ENCODE data around the gene FARP2.
"Not testable (repeated sequence)": the region's sequence is repeated elsewhere in the genome, so short reads cannot be mapped to it uniquely, and the experiment has no call there.

FARP2 gene

GRCh38 chr2:241412144-241412543, 56.1 kb downstream of the FARP2 start:
- DNase-seq: no peak

GRCh38 chr2:241413501-241413900, 57.4 kb downstream of the FARP2 start:
- not testable (repeated sequence) for DNase-seq

GRCh38 chr2:241413929-241414580, 58.0 kb downstream of the FARP2 start:
- DNase-seq: no peak

DNA sequence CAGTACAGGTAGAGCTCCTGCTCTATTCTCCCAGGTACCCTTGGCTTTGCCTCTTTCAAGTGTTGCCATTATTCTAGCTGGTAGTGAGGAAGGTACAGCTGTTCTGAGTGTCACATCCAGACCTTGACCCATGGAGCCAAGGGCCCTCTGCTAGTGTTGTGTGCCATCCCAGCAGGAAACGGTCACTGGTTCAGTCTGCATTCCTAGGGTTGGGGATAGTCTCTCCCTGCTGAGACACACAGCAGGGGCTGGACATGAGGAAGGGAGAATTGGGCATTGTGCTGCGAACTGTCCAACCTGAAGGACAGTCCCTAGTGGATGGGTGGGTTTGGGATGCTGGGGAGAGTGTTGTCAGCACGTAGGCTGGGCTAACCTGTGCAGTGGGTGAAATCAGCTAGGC, 59.1 kb downstream of the FARP2 start:
- no peak for DNase-seq

- DNase-seq: peak; percentile 45
Observed at GRCh38 chr2:241417626-241418025, 61.5 kb downstream of the FARP2 start.

DNA sequence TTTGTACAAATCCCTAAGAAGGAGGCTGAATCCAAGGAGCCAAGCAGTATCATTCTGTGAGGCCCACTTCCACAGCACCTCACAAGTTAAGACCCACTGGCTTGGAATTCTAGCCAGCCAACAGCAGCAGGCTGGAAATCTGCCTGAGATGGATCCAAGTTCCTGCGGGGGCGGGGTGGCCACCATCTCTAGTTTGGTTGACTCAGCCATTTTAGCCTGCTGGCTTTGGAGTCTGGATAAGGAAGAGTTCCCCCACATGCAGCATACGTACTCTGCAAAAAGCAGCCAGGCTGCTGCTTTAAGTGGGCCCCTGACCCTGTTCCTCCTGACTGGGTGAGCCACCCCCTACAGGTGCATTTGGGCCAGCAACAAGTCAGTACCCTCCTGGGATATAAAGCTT, 65.2 kb downstream of the FARP2 start:
- no peak for DNase-seq

DNA sequence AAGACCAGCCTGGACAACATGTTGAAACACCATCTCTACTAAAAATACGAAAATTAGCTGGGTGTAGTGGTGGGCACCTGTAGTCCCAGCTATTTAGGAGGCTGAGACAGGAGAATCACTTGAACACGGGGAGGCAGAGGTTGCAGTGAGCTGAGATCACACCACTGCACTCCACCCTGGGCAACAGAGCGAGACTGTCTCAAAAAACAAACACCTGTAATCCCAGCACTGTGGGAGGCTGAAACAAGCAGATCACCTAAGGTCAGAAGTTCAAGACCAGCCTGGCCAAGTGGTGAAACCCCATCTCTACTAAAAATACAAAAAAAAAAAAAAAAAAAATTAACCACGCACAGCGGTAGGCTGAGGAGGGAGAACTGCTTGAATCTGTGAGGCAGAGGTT, 65.9 kb downstream of the FARP2 start:
- not testable (repeated sequence) for DNase-seq

- DNase-seq: no peak
Observed at GRCh38 chr2:241422350-241422749, 66.3 kb downstream of the FARP2 start.

DNA sequence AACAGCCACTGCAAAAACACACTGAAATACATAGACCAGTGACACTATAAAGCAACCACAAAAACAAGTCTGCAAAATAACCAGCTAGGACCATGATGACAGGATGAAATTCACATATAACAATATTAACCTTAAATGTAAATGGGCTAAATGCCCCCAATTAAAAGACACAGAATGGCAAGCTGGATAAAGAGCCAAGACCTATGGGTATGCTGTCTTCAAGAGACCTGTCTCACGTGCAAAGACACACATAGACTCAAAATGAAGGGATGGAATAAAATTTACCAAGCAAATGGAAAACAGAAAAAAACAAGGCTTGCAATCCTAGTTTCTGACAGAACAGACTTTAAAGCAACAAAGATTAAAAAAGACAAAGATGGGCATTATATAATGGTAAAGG, 67.4 kb downstream of the FARP2 start:
- DNase-seq: not testable (repeated sequence)

GRCh38 chr2:241425368-241425767, 69.3 kb downstream of the FARP2 start:
- DNase-seq: no peak

DNA sequence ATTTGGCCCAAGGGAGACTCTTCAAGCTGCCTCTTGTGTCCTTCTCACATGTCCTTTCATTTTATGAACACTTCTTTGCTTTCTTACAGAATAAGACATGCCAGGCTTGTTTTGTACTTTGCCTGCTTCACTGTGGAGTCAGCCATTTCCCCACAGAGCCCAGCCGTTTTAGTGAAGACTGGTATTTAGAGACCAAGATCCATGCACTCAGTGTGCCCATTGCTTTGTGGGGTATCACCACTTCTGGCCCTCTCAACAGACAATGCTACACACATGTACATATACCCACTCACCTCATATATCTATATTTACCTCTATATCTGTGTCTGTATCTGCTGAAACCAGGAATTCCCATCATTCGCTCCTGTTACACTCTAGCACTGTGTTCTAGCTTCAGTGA, 74.1 kb downstream of the FARP2 start:
- DNase-seq: no peak

DNA sequence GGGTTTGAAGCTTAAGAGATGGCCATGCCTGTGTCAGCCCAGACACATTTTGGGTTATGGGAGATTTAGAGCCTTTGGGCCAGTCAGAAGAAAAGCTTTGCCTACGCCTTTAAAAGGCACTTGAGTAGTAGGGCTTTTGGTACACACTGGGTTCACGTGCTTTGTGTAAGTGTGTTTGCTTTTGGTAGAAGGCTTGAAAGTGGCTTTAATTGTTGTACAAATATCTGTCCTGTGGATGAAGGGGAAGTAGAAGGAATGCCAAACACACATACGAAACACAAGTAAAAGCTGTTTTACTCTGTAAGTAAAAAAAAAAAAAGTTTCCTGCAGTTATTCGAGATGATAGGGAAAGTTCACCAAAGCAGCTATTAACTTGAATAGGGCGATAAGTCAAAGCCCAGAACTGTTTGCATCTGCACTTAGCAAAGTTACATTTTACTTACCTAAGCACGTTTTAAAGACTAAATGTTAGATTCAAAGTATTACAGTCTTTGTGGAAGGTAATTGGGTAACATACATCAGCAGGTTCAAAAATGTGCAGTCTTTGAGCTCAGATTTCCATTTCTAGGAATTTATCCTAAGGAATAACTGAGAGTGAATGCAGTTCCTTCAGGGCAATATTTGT, 76.9 kb downstream of the FARP2 start:
- DNase-seq: peak; percentile 41

- no peak for DNase-seq
Observed at GRCh38 chr2:241437179-241437578, 81.1 kb downstream of the FARP2 start.

DNA sequence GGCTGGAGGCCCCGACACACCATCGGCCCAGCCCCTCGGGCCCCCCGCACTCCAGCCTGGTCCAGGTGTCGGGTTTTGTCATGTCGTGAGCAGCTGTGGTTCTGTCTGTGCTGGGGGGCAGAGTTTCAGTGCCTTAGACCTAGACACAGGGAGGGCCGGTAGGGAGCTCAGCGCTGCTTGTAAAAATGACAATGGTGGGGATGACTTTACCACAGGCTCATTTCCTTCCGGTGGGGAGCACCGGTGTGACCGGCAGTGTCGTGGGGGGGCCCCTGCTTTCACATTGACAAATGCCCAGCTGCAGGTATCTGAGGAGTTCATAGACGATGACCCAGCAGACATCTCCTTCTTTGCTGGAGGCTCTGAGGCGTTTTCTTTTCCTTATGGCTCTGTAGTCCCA, 85.4 kb downstream of the FARP2 start:
- no peak for DNase-seq

GRCh38 chr2:241443486-241444223, 87.6 kb downstream of the FARP2 start:
- no peak for DNase-seq

- no peak for DNase-seq
Observed at GRCh38 chr2:241445426-241445825, 89.3 kb downstream of the FARP2 start.

GRCh38 chr2:241450092-241450491, 94.0 kb downstream of the FARP2 start:
- not testable (repeated sequence) for DNase-seq

DNA sequence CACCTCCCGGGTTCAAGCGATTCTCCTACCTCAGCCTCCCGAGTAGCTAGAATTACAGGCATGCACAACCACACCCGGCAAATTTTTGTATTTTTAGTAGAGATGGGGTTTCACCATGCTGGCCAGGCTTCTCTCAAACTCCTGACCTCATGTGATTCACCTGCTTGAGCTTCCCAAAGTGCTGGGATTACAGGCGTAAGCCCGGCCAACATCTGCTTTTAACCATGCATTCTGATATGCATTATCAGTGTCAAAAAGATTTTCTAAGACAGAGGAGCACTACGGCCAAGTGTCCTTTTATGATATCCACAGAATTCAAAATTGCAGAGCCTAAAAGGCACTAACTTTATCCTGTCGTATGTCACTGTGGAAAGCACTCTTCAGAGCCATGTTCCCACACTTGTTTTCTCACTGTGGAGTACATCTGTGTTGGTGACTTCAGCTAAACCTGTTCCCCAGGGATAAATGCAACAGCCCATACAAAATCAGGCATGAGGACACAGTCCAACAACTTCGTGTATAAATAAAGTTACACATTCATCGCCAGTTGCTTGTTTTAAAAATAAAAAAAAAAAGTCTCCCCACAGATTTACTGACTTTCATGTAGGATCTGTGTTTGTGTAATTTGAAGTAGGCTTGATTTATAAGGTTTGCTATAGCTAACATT, 95.9 kb downstream of the FARP2 start:
- no peak for DNase-seq

DNA sequence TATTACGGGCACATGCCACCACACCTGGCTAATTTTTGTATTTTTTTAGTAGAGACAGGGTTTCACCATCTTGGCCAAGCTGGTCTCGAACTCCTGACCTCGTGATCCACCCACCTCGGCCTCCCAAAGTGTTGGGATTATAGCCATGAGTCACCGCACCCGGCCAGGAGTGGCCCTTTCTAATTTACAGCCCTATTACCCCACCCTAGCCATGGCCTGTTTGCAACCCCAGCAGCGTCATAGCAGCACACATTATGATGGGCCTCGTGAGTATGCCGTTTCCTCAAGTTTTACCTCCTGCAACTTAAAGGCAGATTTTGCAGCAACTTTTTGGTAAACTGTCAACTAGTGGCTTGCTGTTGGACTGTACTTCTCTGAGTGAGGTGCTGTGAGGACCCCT, 97.8 kb downstream of the FARP2 start:
- DNase-seq: not testable (repeated sequence)

DNA sequence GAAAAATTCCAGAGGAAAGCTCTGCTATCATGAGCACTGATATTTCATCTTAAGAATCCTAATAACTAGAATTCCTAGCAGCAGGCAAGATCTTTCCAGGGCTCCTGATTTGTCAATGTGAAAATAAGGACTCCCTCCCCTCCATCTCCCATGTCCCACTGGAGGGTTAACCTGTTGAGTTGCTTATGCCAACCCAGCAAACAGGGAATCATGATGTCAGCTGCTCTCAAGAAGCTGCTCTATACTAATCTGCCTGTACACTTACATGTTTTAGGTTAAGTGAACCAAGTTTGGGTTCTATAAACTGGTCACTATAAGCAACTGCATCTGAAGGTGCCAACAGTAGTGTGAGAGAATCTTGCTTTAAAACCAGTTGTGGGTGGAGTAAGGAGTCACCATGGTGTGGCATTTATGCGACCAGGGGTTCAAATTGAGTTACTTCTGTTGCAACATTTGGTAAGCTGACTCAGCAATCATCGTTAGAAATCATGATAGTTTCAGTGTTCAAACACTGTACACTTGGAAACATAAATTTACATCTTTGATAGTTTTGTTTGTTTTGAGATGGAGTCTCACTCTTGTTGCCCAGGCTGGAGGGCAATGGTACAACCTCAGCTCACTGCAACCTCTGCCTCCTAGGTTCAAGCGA, 98.9 kb downstream of the FARP2 start:
- DNase-seq: no peak

DNA sequence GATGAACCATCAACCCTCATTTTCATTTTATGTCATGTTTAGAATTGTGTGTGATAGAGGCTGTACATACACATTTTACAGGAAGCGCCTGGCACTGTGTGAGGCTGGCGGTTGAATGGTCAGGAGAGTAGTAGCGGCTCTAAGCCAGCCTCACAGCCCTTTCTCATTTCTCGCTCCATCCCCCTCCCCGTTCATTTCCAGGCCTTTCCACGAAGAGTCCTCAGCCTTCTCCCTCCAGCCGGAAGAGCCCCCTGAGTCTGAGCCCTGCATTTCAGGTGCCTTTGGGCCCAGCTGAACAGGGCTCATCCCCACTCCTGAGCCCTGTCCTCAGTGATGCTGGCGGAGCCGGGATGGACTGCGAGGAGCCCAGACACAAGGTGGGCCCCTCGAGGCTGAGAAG, 100.5 kb downstream of the FARP2 start:
- no peak for DNase-seq

- DNase-seq: no peak
Observed at GRCh38 chr2:241458687-241459086, 102.6 kb downstream of the FARP2 start.

DNA sequence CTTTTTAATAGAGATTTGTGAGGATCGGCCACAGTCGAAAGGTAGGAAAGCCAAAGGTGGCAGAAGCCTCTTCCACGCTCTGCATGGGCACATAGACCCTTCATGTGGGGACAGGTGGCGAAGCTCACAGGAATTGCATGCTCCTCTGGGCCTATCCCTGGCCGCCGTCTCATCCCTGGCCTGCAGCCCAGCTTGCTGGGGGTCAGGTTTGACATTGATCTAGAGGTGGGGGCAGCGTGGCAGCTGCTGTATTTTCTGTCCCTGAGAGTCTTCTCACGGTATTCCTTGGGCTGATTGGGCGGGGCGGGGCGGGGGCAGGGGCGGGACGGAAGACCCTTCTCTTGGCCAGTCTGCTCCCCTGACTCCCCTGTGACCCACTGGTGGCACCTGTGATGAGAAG, 103.4 kb downstream of the FARP2 start:
- no peak for DNase-seq

All from NCI-H2081 treated with DMSO at 0.1 percent for 48 hours (cell line).